ENCODE data around the gene DLG1.

GRCh38 chr3:197022405-197023231, 275.8 kb downstream of the DLG1 start:
- no peak for TF ChIP-seq POLR2A (IDR thresholded peaks at IDR 0.05; ENCODE audit: low read length)
- TF ChIP-seq GATA1 (IDR thresholded peaks at IDR 0.05; ENCODE audit: low read depth, low read length): no peak
